H1 (cell line): ENCODE data around the gene PACS1. TPM values are rescaled to one million over a fixed set of nuclear protein-coding genes. Genes with fewer than 3 reads are reported as not detected.

Experiments
- CEBPB ChIP-seq: IDR thresholded peaks from 2 replicates; pipeline ENCODE4 v1.6.1; 2012; ENCODE audit warnings: low read depth, low read length
- CREB1 ChIP-seq: IDR thresholded peaks from 2 replicates; pipeline ENCODE4 v1.6.1; 2012; ENCODE audit warnings: inconsistent platforms
- CTBP2 ChIP-seq: IDR thresholded peaks from 2 replicates; pipeline ENCODE4 v1.7.0; 2011; ENCODE audit warnings: borderline replicate concordance, mild to moderate bottlenecking, moderate library complexity, mixed read lengths, low read length; ENCODE audit not compliant: insufficient read depth, insufficient read length
- JUND ChIP-seq: IDR thresholded peaks from 2 replicates; pipeline ENCODE4 v1.6.1; 2011; ENCODE audit warnings: mild to moderate bottlenecking, improper control_type of control experiment, low read length
- KDM4A ChIP-seq: IDR thresholded peaks from one replicate; pipeline ENCODE4 v1.7.1; 2012; ENCODE audit warnings: low read depth, mild to moderate bottlenecking, moderate library complexity, low read length, inconsistent platforms; ENCODE audit not compliant: severe bottlenecking
- NANOG ChIP-seq: IDR thresholded peaks from 2 replicates; pipeline ENCODE4 v1.6.1; 2011; ENCODE audit warnings: low read length, low read depth, mild to moderate bottlenecking, inconsistent platforms; ENCODE audit not compliant: insufficient read depth, poor library complexity, severe bottlenecking
- SIN3A ChIP-seq, 2 experiments: IDR thresholded peaks in 1 of 2; conservative IDR thresholded peaks in 1 of 2; 2 replicates each; pipeline ENCODE4 v1.6.1; 2011 to 2012; ENCODE audit warnings: low read length in 2 of 2, improper control_type of control experiment in 1 of 2, low read depth in 1 of 2, mild to moderate bottlenecking in 1 of 2
- polyA plus RNA-seq, 7 experiments: library from polyadenylated mRNA; depleted of rRNA in 3 of 7; stranded (reverse) in 5 of 7; unstranded in 2 of 7; fragments of >200 nt in 5 of 7; fragments of 200-250 nt in 2 of 7; gene quantifications; 1 replicate in 5 of 7; 2 replicates in 1 of 7; 4 replicates in 1 of 7; pipeline versions ENCODE4 v1.2.1 to v1.2.3, GENCODE V29; 2011 to 2013; ENCODE audit warnings: missing spikeins in 2 of 7, mixed read lengths in 2 of 7
- total RNA-seq: library from RNA; stranded (reverse); fragmentation: NEBNext Ultra II Directional; extraction: Animal tissue kit (Norgen Biotek cat#: 25700); gene quantifications from 2 replicates; pipeline ENCODE4 v1.2.1, GENCODE V29; 2021
- TF ChIP-seq, protein P1 (sequence below): fragments of 300-600 bp; sonication (generic); IDR thresholded peaks from 2 replicates; pipeline ENCODE4 v1.7.1; 2012; ENCODE audit warnings: low read length, moderate library complexity, mild to moderate bottlenecking, inconsistent platforms; ENCODE audit not compliant: insufficient replicate concordance

Gene PACS1
- total and polyA plus RNA-seq, 2 of the 8 experiments (the other 6 are each of a cell fraction or from before 2014, with no cell fraction given): 11.5 to 36.0 TPM

DNA sequence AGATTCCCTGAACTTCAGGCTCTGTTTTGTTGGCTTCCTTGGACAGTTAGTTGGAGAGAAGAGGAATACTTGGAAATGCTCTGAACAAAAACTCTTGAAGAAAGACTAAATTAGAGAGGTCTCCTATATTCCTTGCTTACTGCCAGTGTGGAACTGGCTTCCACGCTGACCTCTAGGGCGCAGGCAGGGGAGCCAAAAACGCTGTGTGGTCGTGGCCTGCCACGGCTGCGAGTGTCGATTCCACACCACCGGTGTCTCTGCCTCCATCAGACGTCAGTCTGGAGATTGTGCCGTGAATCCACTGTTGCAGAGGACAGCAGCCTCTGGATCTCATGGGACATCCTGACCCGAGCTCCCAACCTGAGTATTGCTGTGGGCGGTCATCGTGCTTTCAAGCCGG lies 160.9 kb downstream of the PACS1 start (continued):
- TF ChIP-seq, protein P1, sequence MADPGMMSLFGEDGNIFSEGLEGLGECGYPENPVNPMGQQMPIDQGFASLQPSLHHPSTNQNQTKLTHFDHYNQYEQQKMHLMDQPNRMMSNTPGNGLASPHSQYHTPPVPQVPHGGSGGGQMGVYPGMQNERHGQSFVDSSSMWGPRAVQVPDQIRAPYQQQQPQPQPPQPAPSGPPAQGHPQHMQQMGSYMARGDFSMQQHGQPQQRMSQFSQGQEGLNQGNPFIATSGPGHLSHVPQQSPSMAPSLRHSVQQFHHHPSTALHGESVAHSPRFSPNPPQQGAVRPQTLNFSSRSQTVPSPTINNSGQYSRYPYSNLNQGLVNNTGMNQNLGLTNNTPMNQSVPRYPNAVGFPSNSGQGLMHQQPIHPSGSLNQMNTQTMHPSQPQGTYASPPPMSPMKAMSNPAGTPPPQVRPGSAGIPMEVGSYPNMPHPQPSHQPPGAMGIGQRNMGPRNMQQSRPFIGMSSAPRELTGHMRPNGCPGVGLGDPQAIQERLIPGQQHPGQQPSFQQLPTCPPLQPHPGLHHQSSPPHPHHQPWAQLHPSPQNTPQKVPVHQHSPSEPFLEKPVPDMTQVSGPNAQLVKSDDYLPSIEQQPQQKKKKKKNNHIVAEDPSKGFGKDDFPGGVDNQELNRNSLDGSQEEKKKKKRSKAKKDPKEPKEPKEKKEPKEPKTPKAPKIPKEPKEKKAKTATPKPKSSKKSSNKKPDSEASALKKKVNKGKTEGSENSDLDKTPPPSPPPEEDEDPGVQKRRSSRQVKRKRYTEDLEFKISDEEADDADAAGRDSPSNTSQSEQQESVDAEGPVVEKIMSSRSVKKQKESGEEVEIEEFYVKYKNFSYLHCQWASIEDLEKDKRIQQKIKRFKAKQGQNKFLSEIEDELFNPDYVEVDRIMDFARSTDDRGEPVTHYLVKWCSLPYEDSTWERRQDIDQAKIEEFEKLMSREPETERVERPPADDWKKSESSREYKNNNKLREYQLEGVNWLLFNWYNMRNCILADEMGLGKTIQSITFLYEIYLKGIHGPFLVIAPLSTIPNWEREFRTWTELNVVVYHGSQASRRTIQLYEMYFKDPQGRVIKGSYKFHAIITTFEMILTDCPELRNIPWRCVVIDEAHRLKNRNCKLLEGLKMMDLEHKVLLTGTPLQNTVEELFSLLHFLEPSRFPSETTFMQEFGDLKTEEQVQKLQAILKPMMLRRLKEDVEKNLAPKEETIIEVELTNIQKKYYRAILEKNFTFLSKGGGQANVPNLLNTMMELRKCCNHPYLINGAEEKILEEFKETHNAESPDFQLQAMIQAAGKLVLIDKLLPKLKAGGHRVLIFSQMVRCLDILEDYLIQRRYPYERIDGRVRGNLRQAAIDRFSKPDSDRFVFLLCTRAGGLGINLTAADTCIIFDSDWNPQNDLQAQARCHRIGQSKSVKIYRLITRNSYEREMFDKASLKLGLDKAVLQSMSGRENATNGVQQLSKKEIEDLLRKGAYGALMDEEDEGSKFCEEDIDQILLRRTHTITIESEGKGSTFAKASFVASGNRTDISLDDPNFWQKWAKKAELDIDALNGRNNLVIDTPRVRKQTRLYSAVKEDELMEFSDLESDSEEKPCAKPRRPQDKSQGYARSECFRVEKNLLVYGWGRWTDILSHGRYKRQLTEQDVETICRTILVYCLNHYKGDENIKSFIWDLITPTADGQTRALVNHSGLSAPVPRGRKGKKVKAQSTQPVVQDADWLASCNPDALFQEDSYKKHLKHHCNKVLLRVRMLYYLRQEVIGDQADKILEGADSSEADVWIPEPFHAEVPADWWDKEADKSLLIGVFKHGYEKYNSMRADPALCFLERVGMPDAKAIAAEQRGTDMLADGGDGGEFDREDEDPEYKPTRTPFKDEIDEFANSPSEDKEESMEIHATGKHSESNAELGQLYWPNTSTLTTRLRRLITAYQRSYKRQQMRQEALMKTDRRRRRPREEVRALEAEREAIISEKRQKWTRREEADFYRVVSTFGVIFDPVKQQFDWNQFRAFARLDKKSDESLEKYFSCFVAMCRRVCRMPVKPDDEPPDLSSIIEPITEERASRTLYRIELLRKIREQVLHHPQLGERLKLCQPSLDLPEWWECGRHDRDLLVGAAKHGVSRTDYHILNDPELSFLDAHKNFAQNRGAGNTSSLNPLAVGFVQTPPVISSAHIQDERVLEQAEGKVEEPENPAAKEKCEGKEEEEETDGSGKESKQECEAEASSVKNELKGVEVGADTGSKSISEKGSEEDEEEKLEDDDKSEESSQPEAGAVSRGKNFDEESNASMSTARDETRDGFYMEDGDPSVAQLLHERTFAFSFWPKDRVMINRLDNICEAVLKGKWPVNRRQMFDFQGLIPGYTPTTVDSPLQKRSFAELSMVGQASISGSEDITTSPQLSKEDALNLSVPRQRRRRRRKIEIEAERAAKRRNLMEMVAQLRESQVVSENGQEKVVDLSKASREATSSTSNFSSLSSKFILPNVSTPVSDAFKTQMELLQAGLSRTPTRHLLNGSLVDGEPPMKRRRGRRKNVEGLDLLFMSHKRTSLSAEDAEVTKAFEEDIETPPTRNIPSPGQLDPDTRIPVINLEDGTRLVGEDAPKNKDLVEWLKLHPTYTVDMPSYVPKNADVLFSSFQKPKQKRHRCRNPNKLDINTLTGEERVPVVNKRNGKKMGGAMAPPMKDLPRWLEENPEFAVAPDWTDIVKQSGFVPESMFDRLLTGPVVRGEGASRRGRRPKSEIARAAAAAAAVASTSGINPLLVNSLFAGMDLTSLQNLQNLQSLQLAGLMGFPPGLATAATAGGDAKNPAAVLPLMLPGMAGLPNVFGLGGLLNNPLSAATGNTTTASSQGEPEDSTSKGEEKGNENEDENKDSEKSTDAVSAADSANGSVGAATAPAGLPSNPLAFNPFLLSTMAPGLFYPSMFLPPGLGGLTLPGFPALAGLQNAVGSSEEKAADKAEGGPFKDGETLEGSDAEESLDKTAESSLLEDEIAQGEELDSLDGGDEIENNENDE: no peak
- TF ChIP-seq CREB1: no peak
- TF ChIP-seq SIN3A (conservative IDR thresholded peaks at IDR 0.05 in 1 of 2, IDR thresholded peaks at IDR 0.05 in 1 of 2; ENCODE audit: low read depth in 1 of 2, low read length in 2 of 2): no peak
- no peak for TF ChIP-seq JUND
- TF ChIP-seq KDM4A: no peak
- TF ChIP-seq CEBPB: no peak
- TF ChIP-seq CTBP2: no peak
- TF ChIP-seq NANOG: no peak
